ENCODE data around the gene CAPRIN1. TPM values are rescaled to one million over a fixed set of nuclear protein-coding genes. Genes with fewer than 3 reads are reported as not detected.

CAPRIN1 gene
- total and polyA plus RNA-seq, 2 of the 8 experiments (the other 6 are each of a cell fraction or from before 2014, with no cell fraction given) = 221 to 317 TPM

DNA sequence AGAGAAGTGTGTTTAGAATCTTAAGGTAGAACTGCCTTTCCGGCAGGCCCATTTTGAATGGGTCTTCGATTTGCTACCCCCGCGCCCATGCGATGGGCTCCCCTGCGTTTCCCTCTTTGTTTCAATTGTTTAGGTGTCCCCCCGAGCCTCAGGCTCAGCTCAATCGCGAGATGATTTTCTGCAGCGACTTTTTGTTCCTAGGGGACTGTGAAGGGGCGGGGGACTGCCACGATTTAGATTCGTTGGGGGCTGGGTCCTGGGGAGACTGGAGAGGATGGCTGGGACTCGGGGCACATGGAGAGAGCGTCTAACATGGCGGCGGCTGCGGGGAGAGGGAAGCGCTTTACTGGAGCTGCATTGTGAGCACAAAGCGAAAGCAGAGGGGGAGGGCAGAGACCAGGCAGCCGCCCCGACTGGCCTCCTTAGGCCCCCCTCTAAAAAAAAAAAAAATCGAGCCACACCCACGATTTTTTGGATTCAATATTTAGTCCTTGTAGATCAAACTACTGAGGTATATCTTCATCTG lies 1.7 kb downstream of the CAPRIN1 start (continued):
- TF ChIP-seq, protein P1, sequence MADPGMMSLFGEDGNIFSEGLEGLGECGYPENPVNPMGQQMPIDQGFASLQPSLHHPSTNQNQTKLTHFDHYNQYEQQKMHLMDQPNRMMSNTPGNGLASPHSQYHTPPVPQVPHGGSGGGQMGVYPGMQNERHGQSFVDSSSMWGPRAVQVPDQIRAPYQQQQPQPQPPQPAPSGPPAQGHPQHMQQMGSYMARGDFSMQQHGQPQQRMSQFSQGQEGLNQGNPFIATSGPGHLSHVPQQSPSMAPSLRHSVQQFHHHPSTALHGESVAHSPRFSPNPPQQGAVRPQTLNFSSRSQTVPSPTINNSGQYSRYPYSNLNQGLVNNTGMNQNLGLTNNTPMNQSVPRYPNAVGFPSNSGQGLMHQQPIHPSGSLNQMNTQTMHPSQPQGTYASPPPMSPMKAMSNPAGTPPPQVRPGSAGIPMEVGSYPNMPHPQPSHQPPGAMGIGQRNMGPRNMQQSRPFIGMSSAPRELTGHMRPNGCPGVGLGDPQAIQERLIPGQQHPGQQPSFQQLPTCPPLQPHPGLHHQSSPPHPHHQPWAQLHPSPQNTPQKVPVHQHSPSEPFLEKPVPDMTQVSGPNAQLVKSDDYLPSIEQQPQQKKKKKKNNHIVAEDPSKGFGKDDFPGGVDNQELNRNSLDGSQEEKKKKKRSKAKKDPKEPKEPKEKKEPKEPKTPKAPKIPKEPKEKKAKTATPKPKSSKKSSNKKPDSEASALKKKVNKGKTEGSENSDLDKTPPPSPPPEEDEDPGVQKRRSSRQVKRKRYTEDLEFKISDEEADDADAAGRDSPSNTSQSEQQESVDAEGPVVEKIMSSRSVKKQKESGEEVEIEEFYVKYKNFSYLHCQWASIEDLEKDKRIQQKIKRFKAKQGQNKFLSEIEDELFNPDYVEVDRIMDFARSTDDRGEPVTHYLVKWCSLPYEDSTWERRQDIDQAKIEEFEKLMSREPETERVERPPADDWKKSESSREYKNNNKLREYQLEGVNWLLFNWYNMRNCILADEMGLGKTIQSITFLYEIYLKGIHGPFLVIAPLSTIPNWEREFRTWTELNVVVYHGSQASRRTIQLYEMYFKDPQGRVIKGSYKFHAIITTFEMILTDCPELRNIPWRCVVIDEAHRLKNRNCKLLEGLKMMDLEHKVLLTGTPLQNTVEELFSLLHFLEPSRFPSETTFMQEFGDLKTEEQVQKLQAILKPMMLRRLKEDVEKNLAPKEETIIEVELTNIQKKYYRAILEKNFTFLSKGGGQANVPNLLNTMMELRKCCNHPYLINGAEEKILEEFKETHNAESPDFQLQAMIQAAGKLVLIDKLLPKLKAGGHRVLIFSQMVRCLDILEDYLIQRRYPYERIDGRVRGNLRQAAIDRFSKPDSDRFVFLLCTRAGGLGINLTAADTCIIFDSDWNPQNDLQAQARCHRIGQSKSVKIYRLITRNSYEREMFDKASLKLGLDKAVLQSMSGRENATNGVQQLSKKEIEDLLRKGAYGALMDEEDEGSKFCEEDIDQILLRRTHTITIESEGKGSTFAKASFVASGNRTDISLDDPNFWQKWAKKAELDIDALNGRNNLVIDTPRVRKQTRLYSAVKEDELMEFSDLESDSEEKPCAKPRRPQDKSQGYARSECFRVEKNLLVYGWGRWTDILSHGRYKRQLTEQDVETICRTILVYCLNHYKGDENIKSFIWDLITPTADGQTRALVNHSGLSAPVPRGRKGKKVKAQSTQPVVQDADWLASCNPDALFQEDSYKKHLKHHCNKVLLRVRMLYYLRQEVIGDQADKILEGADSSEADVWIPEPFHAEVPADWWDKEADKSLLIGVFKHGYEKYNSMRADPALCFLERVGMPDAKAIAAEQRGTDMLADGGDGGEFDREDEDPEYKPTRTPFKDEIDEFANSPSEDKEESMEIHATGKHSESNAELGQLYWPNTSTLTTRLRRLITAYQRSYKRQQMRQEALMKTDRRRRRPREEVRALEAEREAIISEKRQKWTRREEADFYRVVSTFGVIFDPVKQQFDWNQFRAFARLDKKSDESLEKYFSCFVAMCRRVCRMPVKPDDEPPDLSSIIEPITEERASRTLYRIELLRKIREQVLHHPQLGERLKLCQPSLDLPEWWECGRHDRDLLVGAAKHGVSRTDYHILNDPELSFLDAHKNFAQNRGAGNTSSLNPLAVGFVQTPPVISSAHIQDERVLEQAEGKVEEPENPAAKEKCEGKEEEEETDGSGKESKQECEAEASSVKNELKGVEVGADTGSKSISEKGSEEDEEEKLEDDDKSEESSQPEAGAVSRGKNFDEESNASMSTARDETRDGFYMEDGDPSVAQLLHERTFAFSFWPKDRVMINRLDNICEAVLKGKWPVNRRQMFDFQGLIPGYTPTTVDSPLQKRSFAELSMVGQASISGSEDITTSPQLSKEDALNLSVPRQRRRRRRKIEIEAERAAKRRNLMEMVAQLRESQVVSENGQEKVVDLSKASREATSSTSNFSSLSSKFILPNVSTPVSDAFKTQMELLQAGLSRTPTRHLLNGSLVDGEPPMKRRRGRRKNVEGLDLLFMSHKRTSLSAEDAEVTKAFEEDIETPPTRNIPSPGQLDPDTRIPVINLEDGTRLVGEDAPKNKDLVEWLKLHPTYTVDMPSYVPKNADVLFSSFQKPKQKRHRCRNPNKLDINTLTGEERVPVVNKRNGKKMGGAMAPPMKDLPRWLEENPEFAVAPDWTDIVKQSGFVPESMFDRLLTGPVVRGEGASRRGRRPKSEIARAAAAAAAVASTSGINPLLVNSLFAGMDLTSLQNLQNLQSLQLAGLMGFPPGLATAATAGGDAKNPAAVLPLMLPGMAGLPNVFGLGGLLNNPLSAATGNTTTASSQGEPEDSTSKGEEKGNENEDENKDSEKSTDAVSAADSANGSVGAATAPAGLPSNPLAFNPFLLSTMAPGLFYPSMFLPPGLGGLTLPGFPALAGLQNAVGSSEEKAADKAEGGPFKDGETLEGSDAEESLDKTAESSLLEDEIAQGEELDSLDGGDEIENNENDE (IDR thresholded peaks at IDR 0.05; ENCODE audit: insufficient replicate concordance, low read length) = no peak
- TF ChIP-seq CEBPB (IDR thresholded peaks at IDR 0.05; ENCODE audit: low read depth, low read length) (no peak), SIX5 (IDR thresholded peaks at IDR 0.05; ENCODE audit: low read depth, low read length) (no peak), SIN3A (conservative IDR thresholded peaks at IDR 0.05 in 1 of 2, IDR thresholded peaks at IDR 0.05 in 1 of 2; ENCODE audit: low read depth in 1 of 2, low read length in 2 of 2) (peak in 1 of 2 experiments; percentile 44; a peak in 2 of 4 replicates), RAD21 (IDR thresholded peaks at IDR 0.05 in 1 of 2, conservative IDR thresholded peaks at IDR 0.05 in 1 of 2; ENCODE audit: low read depth in 2 of 2, low read length in 2 of 2) (no peak), BACH1 (IDR thresholded peaks at IDR 0.05; ENCODE audit: low read length) (0 out of 2 replicates have a peak, but pooled peaks have one; percentile 7), NRF1 (IDR thresholded peaks at IDR 0.05; ENCODE audit: low read depth, low read length) (no peak), SAP30 (IDR thresholded peaks at IDR 0.05; ENCODE audit: insufficient read depth, insufficient replicate concordance, low read length) (peak; percentile 39), SP1 (IDR thresholded peaks at IDR 0.05; ENCODE audit: low read depth, low read length) (no peak)
- TF ChIP-seq, protein P2, sequence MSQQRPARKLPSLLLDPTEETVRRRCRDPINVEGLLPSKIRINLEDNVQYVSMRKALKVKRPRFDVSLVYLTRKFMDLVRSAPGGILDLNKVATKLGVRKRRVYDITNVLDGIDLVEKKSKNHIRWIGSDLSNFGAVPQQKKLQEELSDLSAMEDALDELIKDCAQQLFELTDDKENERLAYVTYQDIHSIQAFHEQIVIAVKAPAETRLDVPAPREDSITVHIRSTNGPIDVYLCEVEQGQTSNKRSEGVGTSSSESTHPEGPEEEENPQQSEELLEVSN (IDR thresholded peaks at IDR 0.05) = no peak
